Nephron progenitor cell (in vitro differentiated cells): Measurements from ENCODE around the gene ZNF107.

Source experiments
- DNase-seq: peaks from one replicate; pipeline ENCODE4 v3.0.0; 2021
- H3K27ac Mint-ChIP-seq: 2 replicates; pipeline ENCODE4 v1.8.0; 2021; ENCODE audit warnings: mild to moderate bottlenecking, moderate library complexity, mixed read lengths
- H3K27me3 Mint-ChIP-seq: 2 replicates; pipeline ENCODE4 v1.8.0; 2021; ENCODE audit warnings: mild to moderate bottlenecking, low read depth, mixed read lengths; ENCODE audit not compliant: poor library complexity
- H3K36me3 Mint-ChIP-seq: 2 replicates; pipeline ENCODE4 v1.8.0; 2021; ENCODE audit warnings: low read depth, mixed read lengths
- H3K4me1 Mint-ChIP-seq: 2 replicates; pipeline ENCODE4 v1.8.0; 2021; ENCODE audit warnings: mixed read lengths
- H3K4me3 Mint-ChIP-seq: 2 replicates; pipeline ENCODE4 v1.8.0; 2021; ENCODE audit warnings: mild to moderate bottlenecking, moderate library complexity, mixed read lengths
- H3K9me3 Mint-ChIP-seq: 2 replicates; pipeline ENCODE4 v1.8.0; 2021; ENCODE audit warnings: mild to moderate bottlenecking, moderate library complexity, mixed read lengths
- TF ChIP-seq, protein P1 (sequence below): fragments of 200-600 bp; sonication (generic); IDR thresholded peaks from 2 replicates; pipeline ENCODE4 v1.5.0; 2021; ENCODE audit warnings: antibody characterized with exemption

ZNF107 gene

GRCh38 chr7:64639267-64640001, 26.5 kb upstream of the ZNF107 start:
- Mint-ChIP-seq H3K27me3 (peaks cover 3% of the 10 kb centered on the region), H3K27ac (no peak overlapping the region), H3K9me3 (peaks cover 23% of the 10 kb centered on the region), H3K4me1 (no peaks in the 10 kb centered on the region), H3K4me3 (no peak overlapping the region), H3K36me3 (no peaks in the 10 kb centered on the region)
- TF ChIP-seq, protein P1, sequence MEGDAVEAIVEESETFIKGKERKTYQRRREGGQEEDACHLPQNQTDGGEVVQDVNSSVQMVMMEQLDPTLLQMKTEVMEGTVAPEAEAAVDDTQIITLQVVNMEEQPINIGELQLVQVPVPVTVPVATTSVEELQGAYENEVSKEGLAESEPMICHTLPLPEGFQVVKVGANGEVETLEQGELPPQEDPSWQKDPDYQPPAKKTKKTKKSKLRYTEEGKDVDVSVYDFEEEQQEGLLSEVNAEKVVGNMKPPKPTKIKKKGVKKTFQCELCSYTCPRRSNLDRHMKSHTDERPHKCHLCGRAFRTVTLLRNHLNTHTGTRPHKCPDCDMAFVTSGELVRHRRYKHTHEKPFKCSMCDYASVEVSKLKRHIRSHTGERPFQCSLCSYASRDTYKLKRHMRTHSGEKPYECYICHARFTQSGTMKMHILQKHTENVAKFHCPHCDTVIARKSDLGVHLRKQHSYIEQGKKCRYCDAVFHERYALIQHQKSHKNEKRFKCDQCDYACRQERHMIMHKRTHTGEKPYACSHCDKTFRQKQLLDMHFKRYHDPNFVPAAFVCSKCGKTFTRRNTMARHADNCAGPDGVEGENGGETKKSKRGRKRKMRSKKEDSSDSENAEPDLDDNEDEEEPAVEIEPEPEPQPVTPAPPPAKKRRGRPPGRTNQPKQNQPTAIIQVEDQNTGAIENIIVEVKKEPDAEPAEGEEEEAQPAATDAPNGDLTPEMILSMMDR: no peak
- no peak for DNase-seq

DNA sequence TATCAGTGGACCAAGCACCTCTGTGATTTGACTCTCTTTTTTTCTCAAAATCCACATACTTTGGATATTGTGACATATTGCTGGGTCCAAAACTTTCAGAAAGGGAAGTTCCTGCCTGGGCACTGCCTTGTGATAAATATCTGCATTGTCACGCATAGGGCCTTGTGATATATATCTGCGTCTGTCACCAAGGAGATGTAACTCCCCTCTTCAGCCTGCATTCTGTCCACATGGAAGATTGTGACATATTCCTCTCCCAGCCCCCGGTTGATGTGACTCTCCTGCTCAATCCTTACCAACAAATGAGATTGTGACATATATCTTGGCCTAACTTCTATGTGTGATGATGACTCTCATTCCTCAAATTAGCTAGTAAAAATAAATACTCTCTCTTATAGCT, 25.4 kb upstream of the ZNF107 start:
- peaks cover 26% of the 10 kb centered on the region for H3K9me3 Mint-ChIP-seq

GRCh38 chr7:64642046-64642445, 23.9 kb upstream of the ZNF107 start:
- Mint-ChIP-seq H3K27me3 (peaks cover 3% of the 10 kb centered on the region), H3K9me3 (peaks cover 26% of the 10 kb centered on the region), H3K4me1 (no peaks in the 10 kb centered on the region), H3K27ac (no peak overlapping the region), H3K4me3 (no peak overlapping the region), H3K36me3 (no peaks in the 10 kb centered on the region)
- TF ChIP-seq, protein P1: no peak
- DNase-seq: no peak

More for the DNA sequence above, 25.4 kb upstream of the ZNF107 start:
- H3K36me3 Mint-ChIP-seq: no peaks in the 10 kb centered on the region
- DNase-seq: no peak
- no peak overlapping the region for H3K27ac Mint-ChIP-seq
- no peak overlapping the region for H3K4me3 Mint-ChIP-seq
- no peaks in the 10 kb centered on the region for H3K4me1 Mint-ChIP-seq
- TF ChIP-seq, protein P1: no peak
- peaks cover 3% of the 10 kb centered on the region for H3K27me3 Mint-ChIP-seq

GRCh38 chr7:64642875-64643274, 23.1 kb upstream of the ZNF107 start:
- Mint-ChIP-seq H3K4me1 (no peaks in the 10 kb centered on the region), H3K27me3 (peaks cover 3% of the 10 kb centered on the region), H3K9me3 (peaks cover 26% of the 10 kb centered on the region), H3K27ac (no peak overlapping the region), H3K4me3 (no peak overlapping the region), H3K36me3 (no peaks in the 10 kb centered on the region)
- DNase-seq: no peak
- TF ChIP-seq, protein P1: no peak

DNA sequence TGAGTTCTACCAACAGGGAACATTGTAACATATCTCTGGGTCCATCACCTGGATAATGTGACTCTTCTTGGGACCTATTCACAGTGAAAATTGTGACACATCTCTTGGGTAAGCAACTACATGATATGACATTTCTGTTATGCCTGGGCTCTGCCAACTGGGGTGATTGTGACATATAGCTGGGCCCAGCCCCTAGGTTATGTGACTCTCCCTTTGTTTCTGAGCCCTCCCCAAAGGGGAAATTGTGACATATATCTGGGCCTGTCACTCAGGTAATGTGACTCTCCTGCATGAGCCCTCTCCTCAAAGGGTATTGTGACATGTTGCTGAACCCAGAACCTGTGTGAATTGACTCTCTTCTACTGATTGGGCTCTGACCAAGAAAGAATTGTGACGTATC, 22.4 kb upstream of the ZNF107 start:
- H3K4me1 Mint-ChIP-seq: no peaks in the 10 kb centered on the region
- H3K27me3 Mint-ChIP-seq: peaks cover 3% of the 10 kb centered on the region
- H3K4me3 Mint-ChIP-seq: no peak overlapping the region
- TF ChIP-seq, protein P1: no peak
- H3K9me3 Mint-ChIP-seq: peaks cover 30% of the 10 kb centered on the region
- no peak for DNase-seq
- H3K27ac Mint-ChIP-seq: no peak overlapping the region
- H3K36me3 Mint-ChIP-seq: no peaks in the 10 kb centered on the region

- Mint-ChIP-seq H3K36me3 (no peaks in the 10 kb centered on the region), H3K27me3 (no peaks in the 10 kb centered on the region), H3K4me3 (no peak overlapping the region), H3K4me1 (no peaks in the 10 kb centered on the region), H3K9me3 (peaks cover 71% of the 10 kb centered on the region), H3K27ac (no peak overlapping the region)
- DNase-seq: no peak
- TF ChIP-seq, protein P1: no peak
Measured at GRCh38 chr7:64651203-64651602, 14.7 kb upstream of the ZNF107 start.
